K562 (cell line): ENCODE data around the gene PBX2. TPM values are rescaled to one million over a fixed set of nuclear protein-coding genes. Genes with fewer than 3 reads are reported as not detected.
A peak's percentile ranks its signal among the peaks of the same experiment; 100 is the strongest.

Experiments used
- CBFA2T2 ChIP-seq: fragments of 450-650 bp; conservative IDR thresholded peaks from 2 replicates; pipeline ENCODE4 v1.6.1; 2017; ENCODE audit warnings: mild to moderate bottlenecking
- CBX2 ChIP-seq: fragments of 200-600 bp; sonication (generic); IDR thresholded peaks from one replicate; pipeline ENCODE4 v1.6.1; 2012; ENCODE audit warnings: mild to moderate bottlenecking, low read length, inconsistent platforms; ENCODE audit not compliant: insufficient read depth, poor library complexity, severe bottlenecking
- CHCHD3 ChIP-seq: fragments of 250-450 bp; sonication (Bioruptor Pico); IDR thresholded peaks from 2 replicates; pipeline ENCODE4 v2.1.2; 2022; ENCODE audit warnings: mild to moderate bottlenecking
- CREM ChIP-seq: IDR thresholded peaks from 2 replicates; pipeline ENCODE4 v1.6.1; 2014; ENCODE audit warnings: antibody characterized with exemption, low read depth
- ERF ChIP-seq: fragments of 450-650 bp; formaldehyde crosslinking; IDR thresholded peaks from 2 replicates; pipeline ENCODE4 v1.4.0; 2020; ENCODE audit warnings: mild to moderate bottlenecking, mixed read lengths
- ESRRA ChIP-seq: fragments of 450-650 bp; IDR thresholded peaks from 2 replicates; pipeline ENCODE4 v1.6.1; 2014; ENCODE audit warnings: low read depth, mild to moderate bottlenecking, moderate library complexity, borderline replicate concordance
- HDAC2 ChIP-seq: fragments of 450-650 bp; IDR thresholded peaks from 2 replicates; pipeline ENCODE4 v1.6.1; 2016; ENCODE audit warnings: mild to moderate bottlenecking
- HDAC3 ChIP-seq: fragments of 450-650 bp; IDR thresholded peaks from 2 replicates; pipeline ENCODE4 v1.6.1; 2018; ENCODE audit warnings: borderline replicate concordance, mild to moderate bottlenecking, moderate library complexity; ENCODE audit not compliant: partially characterized antibody
- ILF3 ChIP-seq: fragments of 450-650 bp; IDR thresholded peaks from 2 replicates; pipeline ENCODE4 v1.6.1; 2018; ENCODE audit warnings: antibody characterized with exemption, mild to moderate bottlenecking, moderate library complexity, borderline replicate concordance
- MAZ ChIP-seq, 2 experiments: fragments of 450-650 bp in 1 of 2; sonication (generic) in 1 of 2; formaldehyde crosslinking; IDR thresholded peaks in 1 of 2; conservative IDR thresholded peaks in 1 of 2; 2 replicates each; pipeline versions ENCODE4 v1.4.0 to v1.5.0; 2020; ENCODE audit warnings: mild to moderate bottlenecking in 1 of 2, missing genetic modification reagents in 1 of 2
- NFE2 ChIP-seq: IDR thresholded peaks from 2 replicates; pipeline ENCODE4 v1.6.1; 2014; ENCODE audit warnings: antibody characterized with exemption, low read depth
- NFIX ChIP-seq: fragments of 250-450 bp; sonication (Bioruptor Pico); IDR thresholded peaks from 2 replicates; pipeline ENCODE4 v1.4.0; 2020; ENCODE audit warnings: low read depth, mild to moderate bottlenecking, moderate library complexity
- NR2C1 ChIP-seq, 2 experiments: fragments of 450-650 bp; IDR thresholded peaks; 2 replicates each; pipeline ENCODE4 v1.6.1; 2017; ENCODE audit warnings: mild to moderate bottlenecking in 2 of 2, antibody characterized with exemption in 1 of 2, inconsistent platforms in 1 of 2, missing compliant biosample characterization in 1 of 2, missing genetic modification characterization in 1 of 2
- PML ChIP-seq: IDR thresholded peaks from 2 replicates; pipeline ENCODE4 v1.6.1; 2012; ENCODE audit warnings: low read length, inconsistent platforms
- RBFOX2 ChIP-seq: fragments of 200-400 bp; formaldehyde crosslinking; IDR thresholded peaks from 2 replicates; pipeline ENCODE4 v1.6.1; 2017; ENCODE audit warnings: low read depth, mild to moderate bottlenecking, low read length, moderate library complexity
- SMAD3 ChIP-seq: fragments of 450-650 bp; formaldehyde crosslinking; conservative IDR thresholded peaks from 2 replicates; pipeline ENCODE4 v1.4.0; 2020; ENCODE audit warnings: mild to moderate bottlenecking
- SRSF1 ChIP-seq: fragments of 200-400 bp; formaldehyde crosslinking; IDR thresholded peaks from 2 replicates; pipeline ENCODE4 v1.6.1; 2017; ENCODE audit warnings: mild to moderate bottlenecking, low read depth, low read length, moderate library complexity
- SRSF9 ChIP-seq: fragments of 200-400 bp; formaldehyde crosslinking; IDR thresholded peaks from 2 replicates; pipeline ENCODE4 v1.6.1; 2017; ENCODE audit warnings: low read depth, low read length, borderline replicate concordance
- TEAD4 ChIP-seq, 2 experiments: sonication (generic) in 1 of 2; formaldehyde crosslinking in 1 of 2; IDR thresholded peaks; 2 replicates each; pipeline versions ENCODE4 v1.6.1 to v1.8.0; 2012 to 2022; ENCODE audit warnings: borderline replicate concordance in 1 of 2, inconsistent platforms in 1 of 2, low read length in 1 of 2, mild to moderate bottlenecking in 1 of 2, missing genetic modification reagents in 1 of 2
- YBX1 ChIP-seq: fragments of 450-650 bp; IDR thresholded peaks from 2 replicates; pipeline ENCODE4 v1.7.1; 2016; ENCODE audit warnings: mild to moderate bottlenecking
- ZBTB33 ChIP-seq: sonication (generic); formaldehyde crosslinking; IDR thresholded peaks from 2 replicates; pipeline ENCODE4 v1.8.1; 2023; ENCODE audit warnings: mild to moderate bottlenecking, missing genetic modification reagents
- ZFPM2 ChIP-seq: fragments of 250-450 bp; sonication (Bioruptor Pico); IDR thresholded peaks from 2 replicates; pipeline ENCODE4 v1.5.1; 2022; ENCODE audit warnings: mild to moderate bottlenecking
- polyA plus RNA-seq, 8 experiments: library from polyadenylated mRNA; depleted of rRNA in 4 of 8; stranded (reverse) in 5 of 8; unstranded in 3 of 8; fragments of >200 nt; fragmentation: Nextera tagmentation in 2 of 8; fragmentation: Illumina TruSeq in 1 of 8; extraction: Ambion mirVana in 2 of 8; extraction: Trizol in 1 of 8; gene quantifications; 2 replicates each; pipeline versions ENCODE4 v1.2.1 to v1.2.3, GENCODE V29; 2011 to 2014; ENCODE audit warnings: inconsistent platforms in 1 of 8, missing spikeins in 1 of 8
- total RNA-seq, 7 experiments: library from RNA; depleted of rRNA in 6 of 7; stranded (reverse); fragments of >200 nt in 6 of 7; fragmentation: Illumina TruSeq in 2 of 7; extraction: Trizol in 2 of 7; gene quantifications; 2 replicates each; pipeline versions ENCODE4 v1.2.1 to v1.2.3, GENCODE V29; 2011 to 2021; ENCODE audit warnings: low replicate concordance in 1 of 7
- TF ChIP-seq, protein P1 (sequence below): sonication (generic); formaldehyde crosslinking; IDR thresholded peaks from 2 replicates; pipeline ENCODE4 v1.8.1; 2023; ENCODE audit warnings: mild to moderate bottlenecking, missing genetic modification reagents

Gene PBX2
- total and polyA plus RNA-seq, 9 of the 15 experiments (the other 6 are each of a cell fraction or from before 2014, with no cell fraction given), result 1.9 to 134 (median 62.5) TPM

DNA sequence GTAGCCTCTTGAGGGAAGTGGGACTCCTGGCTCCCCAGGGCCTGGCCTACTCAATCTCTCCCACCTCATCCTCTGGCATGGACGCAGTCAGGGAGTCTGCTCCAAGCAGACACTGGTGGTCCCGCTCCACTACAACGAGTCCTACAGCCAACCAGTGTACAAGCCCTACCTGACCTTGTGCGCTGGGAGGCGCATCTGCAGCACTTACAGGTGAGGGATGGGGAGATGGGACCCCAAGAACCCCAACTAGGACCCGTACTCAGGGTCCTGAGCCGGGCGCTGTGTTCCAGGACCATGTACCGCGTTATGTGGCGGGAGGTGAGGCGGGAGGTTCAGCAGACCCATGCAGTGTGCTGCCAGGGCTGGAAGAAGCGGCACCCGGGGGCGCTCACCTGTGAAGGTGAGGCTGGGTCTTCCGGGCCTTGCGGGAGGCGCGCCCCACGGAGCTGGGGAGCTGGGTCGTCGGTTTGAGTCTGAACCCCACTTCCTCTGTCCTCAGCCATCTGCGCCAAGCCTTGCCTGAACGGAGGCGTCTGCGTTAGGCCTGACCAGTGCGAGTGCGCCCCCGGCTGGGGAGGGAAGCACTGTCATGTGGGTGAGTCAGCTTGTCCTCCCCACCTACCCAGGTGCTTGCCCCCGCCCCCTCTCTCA is 23.5 kb downstream of the PBX2 start (continued):
- no peak for TF ChIP-seq ZFPM2
- TF ChIP-seq, protein P1, sequence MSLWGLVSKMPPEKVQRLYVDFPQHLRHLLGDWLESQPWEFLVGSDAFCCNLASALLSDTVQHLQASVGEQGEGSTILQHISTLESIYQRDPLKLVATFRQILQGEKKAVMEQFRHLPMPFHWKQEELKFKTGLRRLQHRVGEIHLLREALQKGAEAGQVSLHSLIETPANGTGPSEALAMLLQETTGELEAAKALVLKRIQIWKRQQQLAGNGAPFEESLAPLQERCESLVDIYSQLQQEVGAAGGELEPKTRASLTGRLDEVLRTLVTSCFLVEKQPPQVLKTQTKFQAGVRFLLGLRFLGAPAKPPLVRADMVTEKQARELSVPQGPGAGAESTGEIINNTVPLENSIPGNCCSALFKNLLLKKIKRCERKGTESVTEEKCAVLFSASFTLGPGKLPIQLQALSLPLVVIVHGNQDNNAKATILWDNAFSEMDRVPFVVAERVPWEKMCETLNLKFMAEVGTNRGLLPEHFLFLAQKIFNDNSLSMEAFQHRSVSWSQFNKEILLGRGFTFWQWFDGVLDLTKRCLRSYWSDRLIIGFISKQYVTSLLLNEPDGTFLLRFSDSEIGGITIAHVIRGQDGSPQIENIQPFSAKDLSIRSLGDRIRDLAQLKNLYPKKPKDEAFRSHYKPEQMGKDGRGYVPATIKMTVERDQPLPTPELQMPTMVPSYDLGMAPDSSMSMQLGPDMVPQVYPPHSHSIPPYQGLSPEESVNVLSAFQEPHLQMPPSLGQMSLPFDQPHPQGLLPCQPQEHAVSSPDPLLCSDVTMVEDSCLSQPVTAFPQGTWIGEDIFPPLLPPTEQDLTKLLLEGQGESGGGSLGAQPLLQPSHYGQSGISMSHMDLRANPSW (CRISPR knock-in tag), result no peak
- TF ChIP-seq NFE2, result peak; percentile 60; the same call in 1 of the 2 replicates
- TF ChIP-seq MAZ (CRISPR knock-in tag; conservative IDR thresholded peaks at IDR 0.05 in 1 of 2, IDR thresholded peaks at IDR 0.05 in 1 of 2), result peak in 1 of 2 experiments; percentile 18; a peak in 1 of 4 replicates
- no peak for TF ChIP-seq TEAD4 (IDR thresholded peaks at IDR 0.05; ENCODE audit: low read length)
- no peak for TF ChIP-seq TEAD4 (CRISPR knock-in tag; IDR thresholded peaks at IDR 0.05; ENCODE audit: borderline replicate concordance)
- no peak for TF ChIP-seq NR2C1 (IDR thresholded peaks at IDR 0.05)
- TF ChIP-seq NR2C1 (tag; IDR thresholded peaks at IDR 0.05), result no peak
- TF ChIP-seq ERF (CRISPR knock-in tag), result no peak
- TF ChIP-seq RBFOX2, result peak; percentile 61; the same call in 1 of the 2 replicates
- no peak for TF ChIP-seq CBFA2T2
- TF ChIP-seq CBX2, result no peak
- peak; percentile 92 for TF ChIP-seq ZBTB33 (CRISPR knock-in tag)
- TF ChIP-seq NFIX, result no peak
- TF ChIP-seq CHCHD3, result no peak
- no peak for TF ChIP-seq HDAC3
- TF ChIP-seq SMAD3, result no peak
- no peak for TF ChIP-seq SRSF1
- no peak for TF ChIP-seq ILF3
- TF ChIP-seq HDAC2, result no peak
- no peak for TF ChIP-seq CREM
- TF ChIP-seq SRSF9, result no peak
- TF ChIP-seq PML, result 0 out of 2 replicates have a peak, but pooled peaks have one; percentile 8
- TF ChIP-seq YBX1, result no peak
- no peak for TF ChIP-seq ESRRA
